Adipocyte (in vitro differentiated cells): Measurements from ENCODE around the gene PARD3.

Experiments used
- DNase-seq: peaks from one replicate; pipeline ENCODE4 v3.0.0-alpha.2; 2015; ENCODE audit warnings: low read depth
- H3K27me3 ChIP-seq: replicated peaks from 2 replicates; pipeline ENCODE4 v1.7.0; 2013; ENCODE audit warnings: mild to moderate bottlenecking, low read length, moderate library complexity; ENCODE audit not compliant: control insufficient read depth, insufficient read depth
- H3K36me3 ChIP-seq: 2 replicates; pipeline ENCODE4 v1.7.0; 2013; ENCODE audit warnings: low read length, mild to moderate bottlenecking, moderate library complexity; ENCODE audit not compliant: control insufficient read depth, insufficient read depth, severe bottlenecking
- H3K4me1 ChIP-seq: 2 replicates; pipeline ENCODE4 v1.7.0; 2013; ENCODE audit warnings: mild to moderate bottlenecking, low read length, moderate library complexity; ENCODE audit not compliant: control insufficient read depth, insufficient read depth
- H3K4me3 ChIP-seq: 2 replicates; pipeline ENCODE4 v1.7.0; 2013; ENCODE audit warnings: mild to moderate bottlenecking, low read length, moderate library complexity
- H3K9ac ChIP-seq: 2 replicates; pipeline ENCODE4 v1.7.0; 2013; ENCODE audit warnings: mild to moderate bottlenecking, low read length, moderate library complexity
- H3K9me3 ChIP-seq: 2 replicates; pipeline ENCODE4 v1.7.0; 2013; ENCODE audit warnings: mild to moderate bottlenecking, low read length, moderate library complexity; ENCODE audit not compliant: control insufficient read depth

The PARD3 gene

DNA sequence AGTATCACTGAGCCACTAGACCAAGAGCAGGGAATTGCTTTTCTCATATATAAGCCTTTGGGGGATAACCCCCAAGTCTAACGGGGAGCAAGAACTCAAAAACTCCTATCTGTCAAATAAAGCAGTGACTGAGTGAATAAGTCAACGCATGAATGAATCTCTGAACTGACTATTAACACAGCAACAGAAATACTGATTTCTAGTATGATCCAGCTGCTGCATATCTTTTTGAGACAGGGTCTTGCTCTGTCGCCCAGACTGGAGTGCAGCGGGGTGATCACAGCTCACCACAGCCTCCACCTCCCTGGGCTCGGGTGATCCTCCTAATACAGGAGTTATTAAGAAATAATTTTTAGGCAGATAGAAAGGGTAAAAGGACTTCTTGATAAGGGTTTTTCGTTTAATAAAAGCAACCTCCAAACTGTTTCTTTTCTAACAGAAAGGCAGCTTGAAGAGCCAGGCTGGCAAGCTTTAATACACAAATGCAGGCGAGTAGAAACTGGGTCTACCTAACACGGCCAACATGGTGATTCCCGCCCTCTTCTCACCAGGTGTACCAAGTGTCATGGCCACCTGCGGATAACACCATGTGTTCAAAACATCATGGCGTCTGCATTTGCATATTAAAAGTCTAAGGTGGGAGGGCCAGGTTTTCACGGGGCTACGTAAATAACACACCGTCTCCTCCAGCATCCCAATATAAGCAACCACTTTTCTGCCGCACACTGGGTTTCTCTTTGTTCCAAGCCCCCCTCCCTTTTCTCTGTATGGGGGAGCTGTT lies 631.9 kb downstream of the PARD3 start:
- no peaks in the 10 kb centered on the region for H3K9me3 ChIP-seq
- no peaks in the 10 kb centered on the region for H3K27me3 ChIP-seq
- H3K4me3 ChIP-seq: no peak overlapping the region
- peaks cover 6% of the 10 kb centered on the region for H3K4me1 ChIP-seq
- H3K36me3 ChIP-seq: no peaks in the 10 kb centered on the region
- H3K9ac ChIP-seq: no peak overlapping the region
- no peak for DNase-seq

DNA sequence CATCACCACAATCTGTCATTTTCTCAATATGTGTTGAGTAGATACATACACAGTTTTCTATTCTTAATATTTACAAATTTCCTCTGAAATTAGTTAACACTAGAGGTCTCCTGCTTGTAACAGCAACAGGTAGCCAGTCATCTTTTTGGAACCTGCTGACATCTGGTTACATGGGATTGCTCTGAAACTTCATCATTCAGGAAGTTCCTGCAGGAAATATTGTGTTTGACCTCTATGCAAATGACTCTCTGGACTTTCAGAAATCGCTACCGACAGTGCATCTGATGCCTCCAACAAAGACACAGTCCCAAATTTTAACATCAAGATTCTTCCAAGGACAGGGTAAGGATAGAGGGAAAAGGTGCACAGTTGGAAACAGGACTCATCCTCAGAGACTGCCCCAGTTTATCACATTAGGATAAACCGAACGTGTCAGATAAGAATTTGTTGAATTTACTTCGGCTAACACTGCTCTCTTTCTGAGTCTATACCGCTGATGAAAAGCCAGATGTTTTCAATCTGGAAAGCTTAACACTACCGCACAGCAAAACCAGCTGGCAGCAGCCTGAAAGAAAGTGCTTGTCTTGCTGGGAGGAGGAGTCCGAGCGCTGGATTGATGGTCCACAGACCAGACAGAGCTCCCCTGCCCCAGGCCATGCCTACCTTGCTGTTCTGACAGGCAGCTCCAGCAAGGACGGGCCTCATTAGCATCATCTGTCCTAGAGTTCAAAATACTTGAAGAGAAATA lies 633.4 kb downstream of the PARD3 start:
- H3K36me3 ChIP-seq: no peaks in the 10 kb centered on the region
- no peak overlapping the region for H3K9ac ChIP-seq
- peaks cover 6% of the 10 kb centered on the region for H3K4me1 ChIP-seq
- no peaks in the 10 kb centered on the region for H3K9me3 ChIP-seq
- peak; percentile 77 for DNase-seq
- no peak overlapping the region for H3K4me3 ChIP-seq
- H3K27me3 ChIP-seq: no peaks in the 10 kb centered on the region

DNA sequence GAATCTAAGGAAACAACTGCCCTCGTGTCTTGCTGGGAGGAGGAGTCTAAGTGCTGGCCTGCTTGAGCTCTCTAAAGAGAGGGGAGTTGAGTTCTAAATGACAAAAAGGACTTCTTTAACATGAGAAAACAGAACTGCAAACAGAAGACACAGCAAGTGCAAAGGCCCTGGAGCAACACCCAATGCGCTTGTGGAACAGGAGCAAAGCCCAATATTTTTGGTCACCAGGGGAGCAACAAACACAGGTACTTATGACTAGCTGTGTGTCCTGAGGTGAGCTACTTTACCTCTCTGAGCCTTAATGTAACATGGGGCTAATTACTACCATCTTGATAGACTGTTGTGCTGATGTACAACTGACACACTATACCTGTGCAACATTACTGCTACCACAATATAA lies 634.3 kb downstream of the PARD3 start:
- no peak overlapping the region for H3K4me3 ChIP-seq
- DNase-seq: no peak
- H3K27me3 ChIP-seq: no peaks in the 10 kb centered on the region
- H3K9ac ChIP-seq: no peak overlapping the region
- no peaks in the 10 kb centered on the region for H3K36me3 ChIP-seq
- no peaks in the 10 kb centered on the region for H3K9me3 ChIP-seq
- H3K4me1 ChIP-seq: peaks cover 6% of the 10 kb centered on the region

DNA sequence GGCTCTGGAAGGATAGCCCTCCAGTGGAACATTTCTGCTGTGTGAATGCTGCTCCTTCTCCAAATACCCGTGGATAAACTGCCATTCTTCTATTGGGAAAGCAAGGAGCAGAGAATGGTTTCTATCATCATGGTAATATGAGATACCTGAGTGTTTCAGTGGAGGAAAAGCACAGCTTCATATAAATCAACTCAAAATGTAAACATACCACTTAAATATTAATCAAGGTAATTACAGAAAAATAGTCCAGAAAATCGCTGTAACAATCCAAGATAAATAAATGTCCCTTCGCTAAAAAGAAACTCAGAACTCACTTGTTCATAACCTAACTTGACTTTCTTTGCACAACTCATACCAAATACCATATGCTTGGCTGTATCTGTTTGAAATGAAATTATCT lies 635.8 kb downstream of the PARD3 start:
- Histone ChIP-seq H3K36me3 (no peaks in the 10 kb centered on the region), H3K4me1 (peaks cover 6% of the 10 kb centered on the region), H3K9me3 (no peaks in the 10 kb centered on the region), H3K27me3 (no peaks in the 10 kb centered on the region), H3K4me3 (no peak overlapping the region), H3K9ac (no peak overlapping the region)
- no peak for DNase-seq

- DNase-seq: no peak
- Histone ChIP-seq H3K36me3 (no peaks in the 10 kb centered on the region), H3K27me3 (no peaks in the 10 kb centered on the region), H3K9me3 (no peaks in the 10 kb centered on the region), H3K9ac (no peak overlapping the region), H3K4me1 (peaks cover 6% of the 10 kb centered on the region), H3K4me3 (no peak overlapping the region)
These were observed 636.3 kb downstream of the PARD3 start for GRCh38 chr10:34178756-34179155.

GRCh38 chr10:34178196-34178595 lies 636.9 kb downstream of the PARD3 start:
- Histone ChIP-seq H3K9me3 (no peaks in the 10 kb centered on the region), H3K4me3 (no peak overlapping the region), H3K36me3 (no peaks in the 10 kb centered on the region), H3K27me3 (no peaks in the 10 kb centered on the region), H3K9ac (no peak overlapping the region), H3K4me1 (peaks cover 6% of the 10 kb centered on the region)
- DNase-seq: no peak

DNA sequence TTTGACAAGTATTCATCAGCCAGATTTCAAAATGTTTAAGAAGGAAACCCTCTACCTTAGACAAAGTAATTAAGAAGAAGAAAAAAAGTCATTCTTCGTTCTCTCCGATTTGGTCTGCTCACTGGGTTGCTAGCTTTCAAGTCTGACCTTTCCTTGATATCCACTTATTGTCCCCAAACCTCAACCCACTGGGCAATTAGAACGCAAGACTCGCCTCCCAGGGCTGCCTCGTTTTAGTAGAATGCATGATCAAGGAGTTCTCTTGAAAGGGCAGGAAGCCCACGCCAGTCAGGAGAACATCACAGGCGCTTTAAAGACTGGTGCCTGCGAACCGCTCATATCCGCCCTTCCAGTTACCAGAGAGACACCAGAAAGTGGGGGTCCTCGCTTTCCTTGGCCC lies 637.7 kb downstream of the PARD3 start:
- H3K4me1 ChIP-seq: peaks cover 7% of the 10 kb centered on the region
- H3K36me3 ChIP-seq: no peaks in the 10 kb centered on the region
- H3K9ac ChIP-seq: no peak overlapping the region
- DNase-seq: no peak
- no peaks in the 10 kb centered on the region for H3K9me3 ChIP-seq
- H3K27me3 ChIP-seq: no peaks in the 10 kb centered on the region
- H3K4me3 ChIP-seq: no peak overlapping the region

- Histone ChIP-seq H3K9ac (no peak overlapping the region), H3K36me3 (no peaks in the 10 kb centered on the region), H3K4me1 (peaks cover 11% of the 10 kb centered on the region), H3K9me3 (no peaks in the 10 kb centered on the region), H3K27me3 (no peaks in the 10 kb centered on the region), H3K4me3 (no peak overlapping the region)
- no peak for DNase-seq
These were observed 638.7 kb downstream of the PARD3 start for GRCh38 chr10:34176351-34176750.

DNA sequence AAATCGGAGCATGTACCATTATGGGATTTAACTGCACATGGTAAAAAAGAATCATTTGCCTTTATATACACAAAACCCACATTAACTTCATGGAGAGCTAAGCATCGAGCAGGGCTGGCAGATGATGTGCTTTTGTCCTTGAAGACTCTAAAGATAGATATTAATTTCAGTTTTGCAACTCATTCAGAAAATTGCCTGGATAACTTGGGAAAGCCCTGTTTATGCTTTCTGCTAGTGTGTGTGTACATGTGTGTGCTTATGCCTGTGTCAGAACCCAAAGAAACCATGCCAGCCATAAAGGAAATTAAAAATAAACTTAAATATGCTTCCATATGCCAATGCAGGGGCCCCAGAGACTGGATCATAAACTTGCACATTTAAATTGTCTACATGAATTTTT lies 640.0 kb downstream of the PARD3 start:
- DNase-seq: no peak
- Histone ChIP-seq H3K27me3 (no peaks in the 10 kb centered on the region), H3K4me3 (no peak overlapping the region), H3K9me3 (no peaks in the 10 kb centered on the region), H3K9ac (no peak overlapping the region), H3K36me3 (no peaks in the 10 kb centered on the region), H3K4me1 (peaks cover 12% of the 10 kb centered on the region)

DNA sequence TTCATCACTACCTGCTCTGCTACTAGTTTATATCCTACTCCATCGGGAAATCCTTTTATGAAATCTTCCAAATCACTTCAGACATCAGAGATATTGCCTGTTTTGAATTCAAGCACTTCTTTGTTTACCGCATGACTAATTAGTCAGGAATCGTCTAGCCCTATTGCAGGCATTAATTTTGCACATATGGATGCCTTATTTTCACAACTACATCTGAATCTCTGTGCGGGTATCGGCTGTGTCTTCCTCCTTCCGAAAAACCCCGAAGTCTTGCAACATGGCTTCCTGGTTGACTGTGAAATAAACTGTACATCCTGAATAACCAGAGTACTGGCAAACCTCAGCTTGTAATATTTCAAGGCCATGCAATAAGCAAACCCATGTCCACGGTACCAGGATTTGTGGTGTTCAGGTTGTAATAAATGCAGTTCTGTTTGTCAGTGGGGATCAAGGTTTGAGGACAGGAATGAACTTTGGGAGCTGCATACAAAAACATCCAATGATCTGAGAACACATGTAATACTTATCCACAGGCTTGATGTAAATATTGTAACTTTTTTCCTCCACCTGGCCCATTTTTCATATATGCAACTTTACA lies 642.1 kb downstream of the PARD3 start:
- peak; percentile 33 for DNase-seq

DNA sequence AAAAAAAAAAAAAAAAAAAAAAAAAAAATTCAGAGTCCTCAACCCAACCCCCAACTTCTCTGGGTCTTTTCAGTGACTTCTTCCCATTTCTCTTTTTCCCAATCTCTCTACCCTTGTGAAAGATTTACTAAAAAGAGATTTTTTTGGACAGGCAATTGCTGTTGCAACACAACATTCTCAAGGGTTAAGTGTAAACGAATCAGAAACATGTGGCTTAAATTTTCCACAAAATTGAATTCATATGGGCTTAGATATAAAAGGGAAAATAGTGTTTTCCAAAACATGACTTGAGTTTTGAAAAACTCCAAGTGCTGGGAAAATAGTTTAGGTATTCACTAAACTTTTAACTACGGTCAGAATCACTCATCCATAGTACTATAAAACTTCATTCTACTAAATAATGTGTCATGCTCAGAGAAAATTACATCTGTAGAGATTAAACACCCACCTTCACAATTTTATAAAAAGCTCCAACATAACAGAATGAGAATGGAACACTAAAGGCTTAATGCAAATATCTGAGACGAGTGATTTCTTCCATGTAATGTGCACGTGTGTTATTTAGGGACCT lies 643.1 kb downstream of the PARD3 start:
- H3K4me3 ChIP-seq: no peak overlapping the region

More for the DNA sequence above, 642.1 kb downstream of the PARD3 start:
- Histone ChIP-seq H3K27me3 (no peaks in the 10 kb centered on the region), H3K36me3 (no peaks in the 10 kb centered on the region), H3K4me3 (no peak overlapping the region), H3K9ac (no peak overlapping the region), H3K9me3 (no peaks in the 10 kb centered on the region), H3K4me1 (peaks cover 26% of the 10 kb centered on the region)

More for the DNA sequence above, 643.1 kb downstream of the PARD3 start:
- H3K27me3 ChIP-seq: no peaks in the 10 kb centered on the region
- no peak overlapping the region for H3K9ac ChIP-seq
- peaks cover 33% of the 10 kb centered on the region for H3K4me1 ChIP-seq
- no peaks in the 10 kb centered on the region for H3K9me3 ChIP-seq
- no peaks in the 10 kb centered on the region for H3K36me3 ChIP-seq
- DNase-seq: peak; percentile 95
